ENCODE results near the gene PAXX. TPM values are rescaled to one million over a fixed set of nuclear protein-coding genes. Genes with fewer than 3 reads are reported as not detected.
A peak's percentile ranks its signal among the peaks of the same experiment; 100 is the strongest.

PAXX gene
- total RNA-seq, 4 donors from 2014 or later: 14.2 to 39.5 (median 18.8) TPM

- TF ChIP-seq, protein P1, sequence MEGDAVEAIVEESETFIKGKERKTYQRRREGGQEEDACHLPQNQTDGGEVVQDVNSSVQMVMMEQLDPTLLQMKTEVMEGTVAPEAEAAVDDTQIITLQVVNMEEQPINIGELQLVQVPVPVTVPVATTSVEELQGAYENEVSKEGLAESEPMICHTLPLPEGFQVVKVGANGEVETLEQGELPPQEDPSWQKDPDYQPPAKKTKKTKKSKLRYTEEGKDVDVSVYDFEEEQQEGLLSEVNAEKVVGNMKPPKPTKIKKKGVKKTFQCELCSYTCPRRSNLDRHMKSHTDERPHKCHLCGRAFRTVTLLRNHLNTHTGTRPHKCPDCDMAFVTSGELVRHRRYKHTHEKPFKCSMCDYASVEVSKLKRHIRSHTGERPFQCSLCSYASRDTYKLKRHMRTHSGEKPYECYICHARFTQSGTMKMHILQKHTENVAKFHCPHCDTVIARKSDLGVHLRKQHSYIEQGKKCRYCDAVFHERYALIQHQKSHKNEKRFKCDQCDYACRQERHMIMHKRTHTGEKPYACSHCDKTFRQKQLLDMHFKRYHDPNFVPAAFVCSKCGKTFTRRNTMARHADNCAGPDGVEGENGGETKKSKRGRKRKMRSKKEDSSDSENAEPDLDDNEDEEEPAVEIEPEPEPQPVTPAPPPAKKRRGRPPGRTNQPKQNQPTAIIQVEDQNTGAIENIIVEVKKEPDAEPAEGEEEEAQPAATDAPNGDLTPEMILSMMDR (IDR thresholded peaks at IDR 0.05): no peak
- no peak for TF ChIP-seq POLR2A (IDR thresholded peaks at IDR 0.05)
- H3K4me1 ChIP-seq: no peaks in the 10 kb centered on the region
These were observed 14.6 kb upstream of the PAXX start for GRCh38 chr9:136977649-136978072.

GRCh38 chr9:136978073-136978864, 14.0 kb upstream of the PAXX start:
- peak; percentile 61 to 62 for DNase-seq
- Histone ChIP-seq H3K27ac (peak overlapping the region; percentile 28 to 32), H3K36me3 (no peaks in the 10 kb centered on the region), H3K4me3 (peak overlapping the region; percentile 28 to 32), H3K27me3 (no peaks in the 10 kb centered on the region), H3K4me1 (no peaks in the 10 kb centered on the region), H3K9me3 (no peaks in the 10 kb centered on the region)
- TF ChIP-seq, protein P1 (IDR thresholded peaks at IDR 0.05): peak in 1 of 4 experiments; percentile 3
- TF ChIP-seq POLR2A (IDR thresholded peaks at IDR 0.05): peak in 1 of 2 donors; percentile 21
- intact Hi-C loops (cut with DNase I; ENCODE audit: low total_unique reads): no loop called here

More at GRCh38 chr9:136977649-136978072, 14.6 kb upstream of the PAXX start:
- H3K9me3 ChIP-seq: no peaks in the 10 kb centered on the region
- no peaks in the 10 kb centered on the region for H3K27me3 ChIP-seq
- intact Hi-C loops (cut with DNase I; ENCODE audit: low total_unique reads): no loop called here
- no peak for DNase-seq
- H3K4me3 ChIP-seq: peak overlapping the region; percentile 28 to 32
- H3K27ac ChIP-seq: peak overlapping the region; percentile 28 to 32
- H3K36me3 ChIP-seq: no peaks in the 10 kb centered on the region

DNA sequence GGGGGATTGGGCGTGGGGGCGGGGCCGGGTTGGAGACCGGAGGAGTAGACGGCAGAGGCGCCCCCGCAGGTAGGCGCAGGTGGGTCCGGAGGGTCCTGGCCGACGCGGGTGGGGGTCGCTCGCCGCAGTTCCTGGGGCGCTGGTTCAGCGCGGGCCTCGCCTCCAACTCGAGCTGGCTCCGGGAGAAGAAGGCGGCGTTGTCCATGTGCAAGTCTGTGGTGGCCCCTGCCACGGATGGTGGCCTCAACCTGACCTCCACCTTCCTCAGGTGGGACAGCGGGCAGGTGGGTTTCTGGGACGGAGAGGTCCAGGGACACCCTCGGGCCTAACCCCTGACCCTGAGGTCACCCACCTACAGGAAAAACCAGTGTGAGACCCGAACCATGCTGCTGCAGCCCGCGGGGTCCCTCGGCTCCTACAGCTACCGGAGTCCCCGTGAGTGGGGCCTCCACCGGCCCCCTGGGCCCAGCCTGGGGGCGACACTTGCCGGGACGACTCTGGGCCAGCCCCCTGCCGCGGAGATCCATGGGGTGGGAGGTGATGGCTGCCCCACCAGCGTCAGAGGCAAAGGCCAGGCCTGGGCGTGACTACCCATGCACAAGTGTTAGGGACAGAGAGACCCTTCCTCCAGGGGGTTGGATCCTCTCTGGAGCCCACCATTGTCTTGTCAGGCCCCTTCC, 13.2 kb upstream of the PAXX start:
- Histone ChIP-seq H3K9me3 (no peaks in the 10 kb centered on the region), H3K27me3 (no peaks in the 10 kb centered on the region), H3K27ac (no peak overlapping the region), H3K4me3 (no peak overlapping the region), H3K36me3 (no peaks in the 10 kb centered on the region), H3K4me1 (no peaks in the 10 kb centered on the region)
- TF ChIP-seq, protein P1 (IDR thresholded peaks at IDR 0.05): no peak
- intact Hi-C loops (cut with DNase I; ENCODE audit: low total_unique reads): no loop called here
- no peak for DNase-seq

DNA sequence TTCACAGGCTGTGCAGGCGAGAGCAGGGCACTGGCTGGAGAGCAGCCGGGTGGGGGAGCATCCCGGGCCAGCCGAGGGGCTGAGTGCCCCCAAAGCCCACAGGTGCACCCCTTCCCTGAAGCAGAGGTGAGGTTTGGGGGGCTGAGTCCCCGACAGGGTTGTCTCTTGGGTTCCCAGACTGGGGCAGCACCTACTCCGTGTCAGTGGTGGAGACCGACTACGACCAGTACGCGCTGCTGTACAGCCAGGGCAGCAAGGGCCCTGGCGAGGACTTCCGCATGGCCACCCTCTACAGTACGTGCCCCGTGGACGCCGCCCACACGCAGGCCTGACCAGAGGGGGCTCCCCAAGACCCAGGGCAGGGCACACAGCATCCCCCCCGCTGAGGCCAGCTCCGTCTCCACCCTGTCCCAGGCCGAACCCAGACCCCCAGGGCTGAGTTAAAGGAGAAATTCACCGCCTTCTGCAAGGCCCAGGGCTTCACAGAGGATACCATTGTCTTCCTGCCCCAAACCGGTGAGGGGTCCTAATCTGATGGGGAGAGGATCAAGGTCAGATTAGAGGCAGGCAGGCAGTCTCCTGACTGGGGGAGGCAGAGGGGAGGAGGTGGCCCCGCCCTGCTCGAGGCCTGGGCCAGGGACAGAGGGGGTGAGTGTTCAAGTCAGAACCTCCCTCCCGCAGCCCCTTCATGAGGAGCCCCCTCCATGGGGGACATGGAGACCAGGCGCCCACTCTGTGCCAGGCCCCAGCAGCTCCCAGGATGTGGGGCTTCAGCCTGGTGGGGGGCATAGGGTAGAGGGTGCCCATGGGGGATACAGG, 12.2 kb upstream of the PAXX start:
- Histone ChIP-seq H3K9me3 (no peaks in the 10 kb centered on the region), H3K4me3 (no peak overlapping the region), H3K36me3 (no peaks in the 10 kb centered on the region), H3K4me1 (no peaks in the 10 kb centered on the region), H3K27me3 (peaks cover 4 to 6% of the 10 kb centered on the region in 2 donors), H3K27ac (no peak overlapping the region)
- TF ChIP-seq POLR2A (IDR thresholded peaks at IDR 0.05): no peak
- TF ChIP-seq, protein P1 (IDR thresholded peaks at IDR 0.05): no peak
- no peak for DNase-seq
- intact Hi-C loops (cut with DNase I; ENCODE audit: low total_unique reads): no loop called here

All from uterus (tissue), 4 donors.